Measurements from ENCODE around the gene CDH23.

DNA sequence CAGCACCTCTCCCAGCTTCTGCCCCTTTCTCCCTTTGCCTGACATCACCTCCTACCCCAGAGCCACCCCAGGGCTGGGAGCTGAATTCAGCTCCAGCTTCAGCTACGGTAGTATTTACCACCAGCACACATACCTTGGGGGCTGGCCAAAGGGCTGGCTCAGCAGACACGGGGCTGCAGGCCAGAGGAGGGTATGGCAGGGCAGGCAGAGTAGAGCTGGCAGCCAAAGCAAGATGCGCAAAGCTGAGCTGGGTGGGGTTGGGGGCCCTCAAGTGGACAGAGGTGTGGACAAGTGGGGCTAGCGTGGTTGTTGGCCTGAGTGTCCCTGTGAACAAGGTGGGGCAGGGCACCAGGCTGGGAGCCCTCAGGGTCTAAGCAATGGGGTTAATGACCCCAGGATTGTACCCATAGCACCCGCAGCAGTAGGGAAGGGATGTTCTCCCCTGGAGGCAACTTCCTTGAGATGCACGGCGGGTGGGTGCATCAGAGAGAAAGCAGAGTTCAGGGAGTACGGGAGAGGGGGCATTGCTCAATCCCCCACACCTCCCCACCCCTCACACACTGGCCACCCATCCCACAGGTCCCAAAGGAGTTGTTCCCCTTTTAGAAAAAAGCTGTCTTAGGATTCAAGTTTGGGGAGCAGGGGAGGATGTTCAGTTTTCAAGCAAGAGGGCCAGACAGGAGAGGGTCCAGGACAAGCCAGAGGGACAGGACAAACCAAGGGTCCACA lies 368.6 kb downstream of the CDH23 start:
- TF ChIP-seq POLR2A (IDR thresholded peaks at IDR 0.05): no peak
- TF ChIP-seq, protein P1, sequence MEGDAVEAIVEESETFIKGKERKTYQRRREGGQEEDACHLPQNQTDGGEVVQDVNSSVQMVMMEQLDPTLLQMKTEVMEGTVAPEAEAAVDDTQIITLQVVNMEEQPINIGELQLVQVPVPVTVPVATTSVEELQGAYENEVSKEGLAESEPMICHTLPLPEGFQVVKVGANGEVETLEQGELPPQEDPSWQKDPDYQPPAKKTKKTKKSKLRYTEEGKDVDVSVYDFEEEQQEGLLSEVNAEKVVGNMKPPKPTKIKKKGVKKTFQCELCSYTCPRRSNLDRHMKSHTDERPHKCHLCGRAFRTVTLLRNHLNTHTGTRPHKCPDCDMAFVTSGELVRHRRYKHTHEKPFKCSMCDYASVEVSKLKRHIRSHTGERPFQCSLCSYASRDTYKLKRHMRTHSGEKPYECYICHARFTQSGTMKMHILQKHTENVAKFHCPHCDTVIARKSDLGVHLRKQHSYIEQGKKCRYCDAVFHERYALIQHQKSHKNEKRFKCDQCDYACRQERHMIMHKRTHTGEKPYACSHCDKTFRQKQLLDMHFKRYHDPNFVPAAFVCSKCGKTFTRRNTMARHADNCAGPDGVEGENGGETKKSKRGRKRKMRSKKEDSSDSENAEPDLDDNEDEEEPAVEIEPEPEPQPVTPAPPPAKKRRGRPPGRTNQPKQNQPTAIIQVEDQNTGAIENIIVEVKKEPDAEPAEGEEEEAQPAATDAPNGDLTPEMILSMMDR (IDR thresholded peaks at IDR 0.05): no peak
